HG02840 (cell line): Measurements from ENCODE around the gene FAM149B1.

ENCODE experiments used
- ATAC-seq: cut with Tn5 transposase; IDR thresholded peaks from one replicate; pipeline ENCODE4 v1.9.1; 2021; ENCODE audit warnings: mild to moderate bottlenecking, moderate library complexity, moderate number of reproducible peaks; ENCODE audit not compliant: unreplicated experiment, low FRiP score

Gene FAM149B1

DNA sequence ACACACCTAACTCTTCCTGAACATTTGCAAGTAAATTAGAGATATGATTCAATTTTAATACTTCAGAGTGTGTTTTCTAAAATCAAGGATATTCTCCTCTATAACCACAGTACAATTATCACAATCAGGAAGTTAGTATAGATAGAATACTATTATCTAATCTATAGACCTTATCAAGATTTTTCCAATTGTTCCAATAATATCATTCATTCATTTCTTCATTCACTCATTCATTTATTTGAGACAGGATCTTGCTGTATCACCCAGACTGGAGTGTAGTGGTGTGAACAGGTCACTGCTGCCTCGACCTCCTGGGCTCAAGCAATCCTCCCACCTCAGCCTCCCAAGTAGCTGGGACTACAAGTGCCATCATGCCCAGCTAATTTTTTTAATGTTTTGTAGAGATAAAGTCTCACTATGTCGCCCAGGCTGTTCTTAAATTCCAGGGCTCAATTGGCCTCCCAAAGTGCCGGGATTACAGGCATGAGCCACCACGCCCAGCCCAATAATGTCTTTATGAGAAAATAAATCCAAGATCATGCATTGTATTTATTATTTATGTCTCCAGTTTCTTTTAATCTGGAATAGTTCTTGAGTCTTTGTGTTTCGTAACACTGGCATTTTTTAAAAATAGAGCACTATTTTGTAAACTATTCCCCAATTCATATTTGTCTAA lies 95.1 kb downstream of the FAM149B1 start:
- ATAC-seq = no peak

DNA sequence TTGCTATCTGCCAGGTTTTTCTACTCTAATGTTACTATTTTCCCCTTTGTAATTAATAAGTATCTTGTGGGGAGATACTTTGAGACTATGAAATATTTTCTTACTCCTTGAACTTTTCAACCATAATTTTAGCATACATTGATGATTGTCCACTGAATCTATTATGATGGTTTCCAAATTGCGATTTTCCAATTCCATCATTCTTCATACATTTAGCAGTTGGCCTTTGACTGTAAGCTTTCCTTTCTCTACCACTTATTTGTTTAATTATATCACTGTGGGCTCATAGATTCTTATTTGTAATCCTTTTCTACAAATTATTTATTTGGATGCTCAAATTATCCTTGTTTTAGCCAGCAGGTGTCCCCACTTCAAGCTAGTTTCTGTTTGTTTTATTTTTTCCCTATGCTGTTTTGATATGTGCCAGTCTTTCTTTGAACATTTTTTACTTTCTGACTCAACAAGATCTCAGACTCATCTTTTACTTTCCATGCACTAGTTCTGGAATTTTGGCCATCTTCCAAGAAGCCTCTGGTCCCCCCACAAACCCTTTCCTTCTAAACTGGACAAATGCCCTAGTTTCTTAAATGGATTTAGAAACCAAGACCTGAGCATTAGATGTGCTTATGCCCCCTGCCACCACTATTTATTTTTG lies 95.9 kb downstream of the FAM149B1 start:
- no peak for ATAC-seq

- no peak for ATAC-seq
These were observed 96.5 kb downstream of the FAM149B1 start for GRCh38 chr10:73264423-73264822.

DNA sequence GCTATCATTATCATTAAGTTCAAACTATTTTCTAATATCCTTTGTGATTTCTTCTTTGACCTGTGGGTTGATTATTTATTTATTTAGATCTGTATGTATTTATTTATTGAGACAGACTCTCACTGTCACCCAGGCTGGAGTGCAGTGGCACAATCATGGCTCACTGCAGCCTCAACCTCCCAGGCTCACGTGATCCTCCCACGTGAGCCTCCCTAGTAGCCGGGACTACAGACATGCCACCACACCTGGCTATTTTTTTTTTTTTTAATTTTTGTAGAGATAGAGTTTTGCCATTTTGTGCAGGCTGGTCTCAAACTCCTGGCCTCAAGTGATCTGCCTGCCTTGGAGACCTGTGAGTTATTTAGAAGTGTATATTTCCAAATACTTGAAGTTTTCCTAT lies 113.2 kb downstream of the FAM149B1 start:
- no peak for ATAC-seq

DNA sequence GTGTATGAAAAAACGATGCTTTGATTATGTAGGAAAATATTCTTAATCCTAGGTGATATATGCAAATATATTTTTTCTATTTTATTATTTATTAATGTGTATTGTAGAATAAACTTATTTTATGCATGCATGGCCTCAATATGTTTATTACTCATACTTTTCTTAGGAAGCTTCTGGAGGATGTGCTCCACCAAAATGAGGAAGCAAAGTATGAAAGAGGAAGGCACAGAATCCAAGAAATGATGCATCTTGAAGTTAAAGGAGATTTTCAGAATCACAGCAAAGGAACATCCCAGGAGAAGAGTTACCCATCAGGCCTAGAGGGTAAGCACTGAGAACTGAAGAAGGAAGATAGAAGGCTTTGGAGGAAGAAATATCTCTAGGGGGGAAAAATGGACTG lies 119.5 kb downstream of the FAM149B1 start:
- no peak for ATAC-seq

GRCh38 chr10:73289958-73290357 lies 122.0 kb downstream of the FAM149B1 start:
- ATAC-seq = no peak

DNA sequence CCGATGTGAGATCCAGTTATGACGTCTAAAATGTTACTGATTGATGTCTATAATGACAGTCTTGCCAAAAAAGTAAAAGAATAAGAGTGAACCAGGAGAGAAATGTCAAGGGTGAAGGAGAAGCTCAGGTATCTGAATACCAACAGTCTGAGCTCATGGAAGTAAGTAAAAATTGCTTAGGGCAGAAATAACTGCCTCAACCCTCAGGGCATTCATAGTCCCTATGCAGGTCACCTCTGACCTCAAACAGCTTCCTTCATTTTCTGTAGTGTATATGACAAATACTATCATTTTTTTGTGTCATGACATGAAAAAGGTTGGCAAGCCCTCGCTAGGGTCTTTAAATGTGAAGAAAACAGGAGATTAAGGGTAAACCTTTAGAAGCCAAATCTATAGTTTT lies 125.5 kb downstream of the FAM149B1 start:
- ATAC-seq = no peak
